Liver (tissue), 9 donors: ENCODE data around the gene ARID4B. TPM values are rescaled to one million over a fixed set of nuclear protein-coding genes. Genes with fewer than 3 reads are reported as not detected.

Experiments
- DNase-seq: peaks from one replicate; pipeline ENCODE4 v3.0.0-alpha.2; 2017; ENCODE audit warnings: low spot score
- H3K27ac ChIP-seq, 2 donors: one replicate each; pipeline ENCODE4 v1.7.0; 2013; ENCODE audit warnings: inconsistent platforms in 2 of 2, low read length in 2 of 2, control low read depth in 1 of 2, low read depth in 1 of 2, mild to moderate bottlenecking in 1 of 2
- H3K27me3 ChIP-seq, 4 donors: one replicate each; pipeline versions ENCODE4 v1.6.1 to v1.7.0; 2013; ENCODE audit warnings: low read length in 3 of 4, inconsistent platforms in 1 of 4, mild to moderate bottlenecking in 1 of 4, moderate library complexity in 1 of 4; ENCODE audit not compliant: control insufficient read depth in 4 of 4, insufficient read depth in 4 of 4
- H3K36me3 ChIP-seq, 4 donors: one replicate each; pipeline versions ENCODE4 v1.6.1 to v1.7.0; 2013; ENCODE audit warnings: low read length in 3 of 4, mild to moderate bottlenecking in 3 of 4, low read depth in 1 of 4, moderate library complexity in 1 of 4; ENCODE audit not compliant: control insufficient read depth in 4 of 4, insufficient read depth in 3 of 4
- H3K4me1 ChIP-seq, 4 donors: one replicate each; pipeline versions ENCODE4 v1.6.1 to v1.7.0; 2013; ENCODE audit warnings: low read length in 3 of 4, mild to moderate bottlenecking in 3 of 4, moderate library complexity in 1 of 4; ENCODE audit not compliant: control insufficient read depth in 4 of 4, insufficient read depth in 4 of 4
- H3K4me3 ChIP-seq, 3 donors: one replicate each; pipeline versions ENCODE4 v1.6.1 to v1.7.0; 2013; ENCODE audit warnings: low read length in 3 of 3, control low read depth in 1 of 3, low read depth in 1 of 3, mild to moderate bottlenecking in 1 of 3
- H3K9ac ChIP-seq, 2 donors: one replicate each; pipeline ENCODE4 v1.7.0; 2013; ENCODE audit warnings: low read length in 2 of 2, mild to moderate bottlenecking in 2 of 2, moderate library complexity in 2 of 2, control low read depth in 1 of 2, low read depth in 1 of 2
- H3K9me3 ChIP-seq, 4 donors: one replicate each; pipeline versions ENCODE4 v1.6.1 to v1.7.0; 2013; ENCODE audit warnings: low read length in 3 of 4; ENCODE audit not compliant: control insufficient read depth in 4 of 4
- EGR1 ChIP-seq, 2 donors: IDR thresholded peaks; 2 replicates each; pipeline ENCODE4 v1.6.1; 2016 to 2018; ENCODE audit warnings: antibody characterized with exemption in 2 of 2, low read depth in 2 of 2
- FOXA1 ChIP-seq: IDR thresholded peaks from 2 replicates; pipeline ENCODE4 v1.6.1; 2016; ENCODE audit warnings: antibody characterized with exemption
- FOXA2 ChIP-seq: IDR thresholded peaks from 2 replicates; pipeline ENCODE4 v1.6.1; 2016; ENCODE audit warnings: antibody characterized with exemption
- GABPA ChIP-seq, 2 donors: IDR thresholded peaks in 1 of 2; conservative IDR thresholded peaks in 1 of 2; 2 replicates each; pipeline ENCODE4 v1.6.1; 2016; ENCODE audit warnings: antibody characterized with exemption in 2 of 2, mild to moderate bottlenecking in 1 of 2, moderate library complexity in 1 of 2
- HNF4A ChIP-seq, 2 donors: conservative IDR thresholded peaks; 2 replicates each; pipeline ENCODE4 v1.6.1; 2016; ENCODE audit warnings: antibody characterized with exemption in 2 of 2, mild to moderate bottlenecking in 2 of 2
- HNF4G ChIP-seq: IDR thresholded peaks from 2 replicates; pipeline ENCODE4 v1.6.1; 2016; ENCODE audit warnings: antibody characterized with exemption
- JUND ChIP-seq, 2 donors: IDR thresholded peaks; 2 replicates each; pipeline ENCODE4 v1.6.1; 2016; ENCODE audit warnings: antibody characterized with exemption in 2 of 2
- NR2F2 ChIP-seq: IDR thresholded peaks from 2 replicates; pipeline ENCODE4 v1.6.1; 2016; ENCODE audit warnings: antibody characterized with exemption
- RAD21 ChIP-seq, 2 donors: IDR thresholded peaks; 2 replicates each; pipeline ENCODE4 v1.6.1; 2016; ENCODE audit warnings: antibody characterized with exemption in 2 of 2, mild to moderate bottlenecking in 2 of 2
- RXRA ChIP-seq, 2 donors: IDR thresholded peaks; 2 replicates each; pipeline ENCODE4 v1.6.1; 2017 to 2018; ENCODE audit warnings: antibody characterized with exemption in 2 of 2, mild to moderate bottlenecking in 1 of 2
- SP1 ChIP-seq: IDR thresholded peaks from 2 replicates; pipeline ENCODE4 v1.6.1; 2018; ENCODE audit warnings: antibody characterized with exemption, mild to moderate bottlenecking
- TAF1 ChIP-seq: conservative IDR thresholded peaks from 2 replicates; pipeline ENCODE4 v1.6.1; 2016; ENCODE audit warnings: antibody characterized with exemption, mild to moderate bottlenecking
- YY1 ChIP-seq: IDR thresholded peaks from 2 replicates; pipeline ENCODE4 v1.6.1; 2016; ENCODE audit warnings: antibody characterized with exemption, mild to moderate bottlenecking
- WGBS: extraction: QIAGEN DNeasy Blood & Tissue Kit; methylation state at CpG from one replicate; pipeline ENCODE4 v1.1.7; 2013; 5-methylcytosine and 5-hydroxymethylcytosine counted together
- polyA plus RNA-seq, 2 donors: library from polyadenylated mRNA; stranded (reverse) in 1 of 2; unstranded in 1 of 2; fragments of 200-250 nt in 1 of 2; fragments of >200 nt in 1 of 2; fragmentation: Nextera tagmentation in 1 of 2; extraction: Ambion mirVana in 1 of 2; gene quantifications; one replicate each; pipeline versions ENCODE4 v1.2.1 to v1.2.3, GENCODE V29; 2013 to 2015
- total RNA-seq, 2 donors: library from RNA; depleted of rRNA; stranded (reverse); fragments of >200 nt; gene quantifications; one replicate each; pipeline ENCODE4 v1.2.3, GENCODE V29; 2014
- TF ChIP-seq, protein P1 (sequence below): fragments of 150-350 bp; IDR thresholded peaks from 2 replicates; pipeline ENCODE4 v1.5.1; 2017; ENCODE audit warnings: improper control_type of control experiment, low read depth, low read length; ENCODE audit not compliant: missing input control
- TF ChIP-seq, protein P2 (sequence below): IDR thresholded peaks from 2 replicates; pipeline ENCODE4 v1.6.1; 2016; ENCODE audit warnings: antibody characterized with exemption
- TF ChIP-seq, protein P3 (sequence below): IDR thresholded peaks from 2 replicates; pipeline ENCODE4 v1.6.1; 2016; ENCODE audit warnings: antibody characterized with exemption, mild to moderate bottlenecking
- TF ChIP-seq, protein P4 (sequence below): IDR thresholded peaks from 2 replicates; pipeline ENCODE4 v1.6.1; 2016; ENCODE audit warnings: antibody characterized with exemption
- TF ChIP-seq, protein P5 (sequence below): IDR thresholded peaks from 2 replicates; pipeline ENCODE4 v1.6.1; 2016; ENCODE audit warnings: antibody characterized with exemption
- donor health status: healthy.
- donor health status: healthy.
- donor health status: healthy.
- donor health status: healthy.
- donor health status: healthy.

ARID4B gene
- total and polyA plus RNA-seq, 4 donors, result 4.2 to 27.3 (median 21.3) TPM

DNA sequence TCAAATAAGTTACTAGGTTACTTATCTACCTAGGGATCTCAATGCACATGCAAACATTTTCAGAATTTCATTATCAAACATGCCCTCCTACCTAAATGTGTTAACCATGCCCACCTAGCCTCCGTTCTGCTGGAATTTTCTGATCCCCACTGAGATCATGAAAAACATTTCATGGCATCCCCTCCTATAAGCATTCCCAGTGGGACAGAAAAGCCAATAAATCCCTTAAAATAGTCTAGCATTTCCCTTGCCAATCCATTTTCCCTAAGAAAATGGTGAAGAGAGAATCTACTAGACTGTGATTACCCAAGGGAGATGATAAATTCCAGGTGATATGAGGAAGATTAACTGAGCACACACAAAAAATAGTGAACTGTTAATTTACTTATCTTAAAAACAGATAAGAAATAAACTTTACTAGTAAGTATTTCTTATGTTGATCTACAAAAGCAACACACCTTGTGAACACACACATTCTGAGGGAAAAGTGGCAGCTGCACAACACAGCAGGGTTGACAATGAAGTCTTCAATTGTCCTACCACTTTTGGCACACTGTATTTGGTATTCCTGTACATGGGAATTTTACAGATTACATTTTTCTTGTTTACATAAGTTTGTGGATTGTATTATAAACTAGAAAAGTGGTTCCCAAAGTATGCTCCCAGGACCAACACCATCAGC is 49.6 kb downstream of the ARID4B start:
- H3K9me3 ChIP-seq, result no peaks in the 10 kb centered on the region
- 85% methylated on average over 1 of the region's 1 CpG for WGBS

DNA sequence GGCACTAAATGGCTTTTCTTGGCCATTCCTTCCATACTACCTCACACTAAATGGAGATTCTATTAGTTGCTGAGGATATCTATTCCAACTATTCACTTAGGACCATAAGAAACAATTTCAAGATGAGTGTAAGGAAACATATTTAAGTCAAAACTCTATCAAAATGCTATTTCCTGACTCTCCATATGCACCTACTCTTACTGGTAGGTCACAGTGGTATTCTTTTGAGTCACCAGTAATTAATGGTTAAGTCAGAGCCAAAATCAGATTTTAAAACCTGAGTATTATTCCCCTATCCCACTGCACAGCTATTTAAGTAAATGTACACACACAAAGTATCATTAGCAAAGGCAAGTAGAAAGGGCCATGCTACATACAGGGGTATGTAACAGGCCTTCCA is 50.3 kb downstream of the ARID4B start:
- TF ChIP-seq YY1, result no peak
- H3K4me1 ChIP-seq, result peaks cover 0 to 6% (median 4%) of the 10 kb centered on the region in 4 donors
- H3K27me3 ChIP-seq, result no peaks in the 10 kb centered on the region
- no peak overlapping the region for H3K4me3 ChIP-seq
- no peak for DNase-seq
- no peak overlapping the region for H3K27ac ChIP-seq
- H3K9me3 ChIP-seq, result no peaks in the 10 kb centered on the region
- no peak overlapping the region for H3K9ac ChIP-seq
- H3K36me3 ChIP-seq, result no peaks in the 10 kb centered on the region

More for the DNA sequence above, 49.6 kb downstream of the ARID4B start:
- Histone ChIP-seq H3K27me3 (no peaks in the 10 kb centered on the region), H3K4me1 (peaks cover 0 to 5% (median 3%) of the 10 kb centered on the region in 4 donors), H3K36me3 (no peaks in the 10 kb centered on the region), H3K27ac (no peak overlapping the region), H3K4me3 (no peak overlapping the region), H3K9ac (no peak overlapping the region)
- TF ChIP-seq, protein P1, sequence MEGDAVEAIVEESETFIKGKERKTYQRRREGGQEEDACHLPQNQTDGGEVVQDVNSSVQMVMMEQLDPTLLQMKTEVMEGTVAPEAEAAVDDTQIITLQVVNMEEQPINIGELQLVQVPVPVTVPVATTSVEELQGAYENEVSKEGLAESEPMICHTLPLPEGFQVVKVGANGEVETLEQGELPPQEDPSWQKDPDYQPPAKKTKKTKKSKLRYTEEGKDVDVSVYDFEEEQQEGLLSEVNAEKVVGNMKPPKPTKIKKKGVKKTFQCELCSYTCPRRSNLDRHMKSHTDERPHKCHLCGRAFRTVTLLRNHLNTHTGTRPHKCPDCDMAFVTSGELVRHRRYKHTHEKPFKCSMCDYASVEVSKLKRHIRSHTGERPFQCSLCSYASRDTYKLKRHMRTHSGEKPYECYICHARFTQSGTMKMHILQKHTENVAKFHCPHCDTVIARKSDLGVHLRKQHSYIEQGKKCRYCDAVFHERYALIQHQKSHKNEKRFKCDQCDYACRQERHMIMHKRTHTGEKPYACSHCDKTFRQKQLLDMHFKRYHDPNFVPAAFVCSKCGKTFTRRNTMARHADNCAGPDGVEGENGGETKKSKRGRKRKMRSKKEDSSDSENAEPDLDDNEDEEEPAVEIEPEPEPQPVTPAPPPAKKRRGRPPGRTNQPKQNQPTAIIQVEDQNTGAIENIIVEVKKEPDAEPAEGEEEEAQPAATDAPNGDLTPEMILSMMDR, result no peak
- no peak for TF ChIP-seq HNF4G
- no peak for TF ChIP-seq SP1
- DNase-seq, result no peak

DNA sequence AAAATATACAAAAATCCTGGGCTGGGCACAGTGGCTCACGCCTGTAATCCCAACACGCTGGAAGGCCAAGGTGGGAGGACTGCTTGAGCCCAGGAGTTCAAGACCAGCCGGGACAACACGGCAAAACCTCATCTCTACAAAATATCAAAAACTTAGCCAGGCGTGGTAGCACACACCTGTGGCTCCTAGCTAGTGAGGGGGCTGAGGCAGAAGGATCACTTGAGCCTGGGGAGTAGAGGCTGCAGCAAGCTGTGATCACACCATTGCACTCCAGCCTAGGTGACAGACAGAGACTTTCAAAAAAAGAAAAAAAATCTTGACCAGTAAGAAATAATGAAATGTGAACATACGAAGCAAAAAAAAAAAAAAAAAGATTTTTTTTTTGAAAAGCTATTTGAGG is 52.1 kb downstream of the ARID4B start:
- H3K9me3 ChIP-seq, result no peaks in the 10 kb centered on the region
- no peak for TF ChIP-seq RXRA (IDR thresholded peaks at IDR 0.05)
- TF ChIP-seq, protein P2, sequence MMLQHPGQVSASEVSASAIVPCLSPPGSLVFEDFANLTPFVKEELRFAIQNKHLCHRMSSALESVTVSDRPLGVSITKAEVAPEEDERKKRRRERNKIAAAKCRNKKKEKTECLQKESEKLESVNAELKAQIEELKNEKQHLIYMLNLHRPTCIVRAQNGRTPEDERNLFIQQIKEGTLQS, result no peak
- no peak for TF ChIP-seq HNF4G
- no peak for TF ChIP-seq JUND (IDR thresholded peaks at IDR 0.05)
- TF ChIP-seq TAF1, result no peak
- TF ChIP-seq, protein P3, sequence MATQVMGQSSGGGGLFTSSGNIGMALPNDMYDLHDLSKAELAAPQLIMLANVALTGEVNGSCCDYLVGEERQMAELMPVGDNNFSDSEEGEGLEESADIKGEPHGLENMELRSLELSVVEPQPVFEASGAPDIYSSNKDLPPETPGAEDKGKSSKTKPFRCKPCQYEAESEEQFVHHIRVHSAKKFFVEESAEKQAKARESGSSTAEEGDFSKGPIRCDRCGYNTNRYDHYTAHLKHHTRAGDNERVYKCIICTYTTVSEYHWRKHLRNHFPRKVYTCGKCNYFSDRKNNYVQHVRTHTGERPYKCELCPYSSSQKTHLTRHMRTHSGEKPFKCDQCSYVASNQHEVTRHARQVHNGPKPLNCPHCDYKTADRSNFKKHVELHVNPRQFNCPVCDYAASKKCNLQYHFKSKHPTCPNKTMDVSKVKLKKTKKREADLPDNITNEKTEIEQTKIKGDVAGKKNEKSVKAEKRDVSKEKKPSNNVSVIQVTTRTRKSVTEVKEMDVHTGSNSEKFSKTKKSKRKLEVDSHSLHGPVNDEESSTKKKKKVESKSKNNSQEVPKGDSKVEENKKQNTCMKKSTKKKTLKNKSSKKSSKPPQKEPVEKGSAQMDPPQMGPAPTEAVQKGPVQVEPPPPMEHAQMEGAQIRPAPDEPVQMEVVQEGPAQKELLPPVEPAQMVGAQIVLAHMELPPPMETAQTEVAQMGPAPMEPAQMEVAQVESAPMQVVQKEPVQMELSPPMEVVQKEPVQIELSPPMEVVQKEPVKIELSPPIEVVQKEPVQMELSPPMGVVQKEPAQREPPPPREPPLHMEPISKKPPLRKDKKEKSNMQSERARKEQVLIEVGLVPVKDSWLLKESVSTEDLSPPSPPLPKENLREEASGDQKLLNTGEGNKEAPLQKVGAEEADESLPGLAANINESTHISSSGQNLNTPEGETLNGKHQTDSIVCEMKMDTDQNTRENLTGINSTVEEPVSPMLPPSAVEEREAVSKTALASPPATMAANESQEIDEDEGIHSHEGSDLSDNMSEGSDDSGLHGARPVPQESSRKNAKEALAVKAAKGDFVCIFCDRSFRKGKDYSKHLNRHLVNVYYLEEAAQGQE, result no peak
- no peak for TF ChIP-seq SP1
- TF ChIP-seq, protein P4, sequence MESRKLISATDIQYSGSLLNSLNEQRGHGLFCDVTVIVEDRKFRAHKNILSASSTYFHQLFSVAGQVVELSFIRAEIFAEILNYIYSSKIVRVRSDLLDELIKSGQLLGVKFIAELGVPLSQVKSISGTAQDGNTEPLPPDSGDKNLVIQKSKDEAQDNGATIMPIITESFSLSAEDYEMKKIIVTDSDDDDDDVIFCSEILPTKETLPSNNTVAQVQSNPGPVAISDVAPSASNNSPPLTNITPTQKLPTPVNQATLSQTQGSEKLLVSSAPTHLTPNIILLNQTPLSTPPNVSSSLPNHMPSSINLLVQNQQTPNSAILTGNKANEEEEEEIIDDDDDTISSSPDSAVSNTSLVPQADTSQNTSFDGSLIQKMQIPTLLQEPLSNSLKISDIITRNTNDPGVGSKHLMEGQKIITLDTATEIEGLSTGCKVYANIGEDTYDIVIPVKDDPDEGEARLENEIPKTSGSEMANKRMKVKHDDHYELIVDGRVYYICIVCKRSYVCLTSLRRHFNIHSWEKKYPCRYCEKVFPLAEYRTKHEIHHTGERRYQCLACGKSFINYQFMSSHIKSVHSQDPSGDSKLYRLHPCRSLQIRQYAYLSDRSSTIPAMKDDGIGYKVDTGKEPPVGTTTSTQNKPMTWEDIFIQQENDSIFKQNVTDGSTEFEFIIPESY, result no peak
- TF ChIP-seq GABPA (IDR thresholded peaks at IDR 0.05 in 1 of 2, conservative IDR thresholded peaks at IDR 0.05 in 1 of 2), result no peak
- TF ChIP-seq FOXA2, result no peak
- no peak for TF ChIP-seq EGR1 (IDR thresholded peaks at IDR 0.05; ENCODE audit: low read depth in 2 of 2)
- TF ChIP-seq, protein P5, sequence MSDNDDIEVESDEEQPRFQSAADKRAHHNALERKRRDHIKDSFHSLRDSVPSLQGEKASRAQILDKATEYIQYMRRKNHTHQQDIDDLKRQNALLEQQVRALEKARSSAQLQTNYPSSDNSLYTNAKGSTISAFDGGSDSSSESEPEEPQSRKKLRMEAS, result no peak
- no peak for TF ChIP-seq HNF4A (conservative IDR thresholded peaks at IDR 0.05)
- TF ChIP-seq FOXA1, result no peak
- no peak for TF ChIP-seq YY1
- no peak for TF ChIP-seq NR2F2
- no peak for TF ChIP-seq RAD21 (IDR thresholded peaks at IDR 0.05)
- TF ChIP-seq, protein P1, result no peak
- WGBS, result 95% methylated on average over 6 of the region's 6 CpGs
- H3K36me3 ChIP-seq, result no peaks in the 10 kb centered on the region
- no peak for DNase-seq
- no peak overlapping the region for H3K27ac ChIP-seq
- H3K9ac ChIP-seq, result no peak overlapping the region
- no peak overlapping the region for H3K4me3 ChIP-seq
- peaks cover 0 to 9% (median 4%) of the 10 kb centered on the region in 4 donors for H3K4me1 ChIP-seq
- no peaks in the 10 kb centered on the region for H3K27me3 ChIP-seq
